Measurements from ENCODE around the gene MAEA. TPM values are rescaled to one million over a fixed set of nuclear protein-coding genes. Genes with fewer than 3 reads are reported as not detected.

MAEA gene
- total and polyA plus RNA-seq, 2 experiments from 2014 or later = 49.8 to 99.0 TPM

- TF ChIP-seq REST (IDR thresholded peaks at IDR 0.05; ENCODE audit: unreplicated experiment) = no peak
- no peak for TF ChIP-seq CREB1 (CRISPR knock-in tag; IDR thresholded peaks at IDR 0.05; ENCODE audit: low read depth)
- no peak for TF ChIP-seq ZNF114 (CRISPR knock-in tag; IDR thresholded peaks at IDR 0.05)
Observed at GRCh38 chr4:1342003-1342402, 52.3 kb downstream of the MAEA start (continued).

DNA sequence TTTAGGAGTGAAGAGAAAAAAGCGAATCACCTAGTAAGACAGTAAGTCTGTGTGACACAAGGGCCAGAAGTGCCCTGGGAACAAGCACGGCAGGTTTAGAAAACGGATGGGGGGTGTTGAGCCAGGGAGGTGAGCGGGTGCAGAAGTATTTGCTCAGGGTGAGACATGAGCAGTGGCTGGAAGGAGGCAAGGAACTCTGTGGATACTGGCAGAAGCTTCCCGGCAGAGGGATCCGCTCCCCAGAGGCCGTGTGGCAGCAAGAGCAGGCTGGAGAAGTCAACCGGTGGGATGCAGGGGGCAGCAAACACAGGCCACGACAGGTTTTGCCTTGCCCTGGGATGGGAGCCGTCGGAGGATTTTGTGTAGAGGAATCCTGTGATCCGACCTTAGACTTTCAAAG is 55.0 kb downstream of the MAEA start:
- H3K36me3 ChIP-seq (ENCODE audit: insufficient read depth) = no peaks in the 10 kb centered on the region
- Mint-ChIP-seq H3K36me3 (ENCODE audit: low read depth) (peaks cover 25% of the 10 kb centered on the region), H3K27me3 (ENCODE audit: insufficient read depth, low read depth, poor library complexity) (peaks cover 17% of the 10 kb centered on the region), H3K4me3 (peak overlapping the region; percentile 81), H3K9me3 (no peaks in the 10 kb centered on the region), H3K27ac (peak overlapping the region; percentile 19; the same call in 1 of the 2 replicates), H3K4me1 (peaks cover 22% of the 10 kb centered on the region)
- no peak overlapping the region; the same call in 1 of the 2 replicates for H3K4me2 ChIP-seq
- no peak overlapping the region for H3K4me3 ChIP-seq
- DNase-seq (ENCODE audit: low spot score) (no peak), ATAC-seq (no peak)
- no peak overlapping the region for H3K27ac ChIP-seq (ENCODE audit: low read depth)
- peaks cover 9% of the 10 kb centered on the region for H3F3A ChIP-seq (replicated peaks; ENCODE audit: low read depth)
- no peaks in the 10 kb centered on the region for H3K9me2 ChIP-seq (ENCODE audit: insufficient read depth)
- no peaks in the 10 kb centered on the region; the same call in 1 of the 2 replicates for H3K79me2 ChIP-seq (replicated peaks; ENCODE audit: insufficient read depth)
- H2AFZ ChIP-seq = no peak overlapping the region
- 0 out of 2 replicates have a peak, but pooled peaks cover 7% of the 10 kb centered on the region for H4K20me1 ChIP-seq (replicated peaks; ENCODE audit: insufficient read depth)
- H3K27me3 ChIP-seq (ENCODE audit: insufficient read depth) = no peaks in the 10 kb centered on the region
- peaks cover 8% of the 10 kb centered on the region for H3K4me1 ChIP-seq (ENCODE audit: insufficient read depth)
- TF ChIP-seq CTCF (conservative IDR thresholded peaks at IDR 0.05; ENCODE audit: low read depth in 2 of 2) = no peak
- no peak for TF ChIP-seq ETS1 (IDR thresholded peaks at IDR 0.05)
- no peak for TF ChIP-seq REST (IDR thresholded peaks at IDR 0.05; ENCODE audit: unreplicated experiment)
- TF ChIP-seq ZNF331 (CRISPR knock-in tag; IDR thresholded peaks at IDR 0.05; ENCODE audit: low read depth) = no peak
- no peak for TF ChIP-seq NANOG (IDR thresholded peaks at IDR 0.05; ENCODE audit: borderline replicate concordance)
- no peak for TF ChIP-seq CREB1 (CRISPR knock-in tag; IDR thresholded peaks at IDR 0.05; ENCODE audit: low read depth)
- no peak for TF ChIP-seq JUNB (IDR thresholded peaks at IDR 0.05; ENCODE audit: unreplicated experiment)
- no peak for TF ChIP-seq EZH2 (IDR thresholded peaks at IDR 0.05; ENCODE audit: low read depth, unreplicated experiment)
- TF ChIP-seq ZNF114 (CRISPR knock-in tag; IDR thresholded peaks at IDR 0.05) = no peak
- no peak for TF ChIP-seq POLR2AphosphoS5 (IDR thresholded peaks at IDR 0.05; ENCODE audit: low read depth)
